ENCODE results near the gene TAS2R9. TPM values are rescaled to one million over a fixed set of nuclear protein-coding genes. Genes with fewer than 3 reads are reported as not detected.
"Not testable (repeated sequence)": the region's sequence is repeated elsewhere in the genome, so short reads cannot be mapped to it uniquely, and the experiment has no call there.

Gene TAS2R9
- total RNA-seq, 2 donors from 2014 or later, result not detected

DNA sequence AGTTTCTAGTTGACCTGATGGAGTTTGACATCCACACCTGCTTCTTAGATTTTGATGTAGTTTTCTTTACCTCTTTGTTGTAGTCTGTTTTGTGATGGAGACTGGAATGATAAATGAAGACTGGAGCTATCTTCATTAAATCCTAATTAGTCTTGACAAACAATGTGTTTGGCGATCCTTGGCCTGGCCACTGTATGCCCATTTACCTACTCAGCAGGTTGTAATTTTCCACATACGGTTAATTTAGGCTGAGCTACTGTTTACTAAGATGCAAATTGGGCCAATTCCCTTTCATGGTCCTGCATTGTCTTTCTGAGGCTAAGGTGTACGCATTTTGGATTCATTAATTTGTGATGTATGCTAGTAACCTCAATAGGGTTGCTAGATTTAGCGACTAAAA is 7.4 kb downstream of the TAS2R9 start, which contains the start of gene TAS2R7:
TSS of gene TAS2R7 (minus strand) at position 41 of the 400 bp plus-strand sequence. CDS start 57 bp downstream, outside the sequence.
- H3K4me1 Mint-ChIP-seq (ENCODE audit: low read depth), result no peaks in the 10 kb centered on the region
- ATAC-seq (replicated peaks in 1 of 2), result no peak
- no peak within 1 kb of the TSS for H3K4me3 Mint-ChIP-seq
- H3K36me3 Mint-ChIP-seq (ENCODE audit: insufficient read depth in 2 of 2), result no peaks in the 10 kb centered on the region
- peaks cover 28% of the 10 kb centered on the region for H3K27me3 Mint-ChIP-seq (ENCODE audit: low read depth)
- no peak for DNase-seq
- H3K9me3 Mint-ChIP-seq, result no peaks in the 10 kb centered on the region
- H3K27ac Mint-ChIP-seq, result no peak within 1 kb of the TSS

DNA sequence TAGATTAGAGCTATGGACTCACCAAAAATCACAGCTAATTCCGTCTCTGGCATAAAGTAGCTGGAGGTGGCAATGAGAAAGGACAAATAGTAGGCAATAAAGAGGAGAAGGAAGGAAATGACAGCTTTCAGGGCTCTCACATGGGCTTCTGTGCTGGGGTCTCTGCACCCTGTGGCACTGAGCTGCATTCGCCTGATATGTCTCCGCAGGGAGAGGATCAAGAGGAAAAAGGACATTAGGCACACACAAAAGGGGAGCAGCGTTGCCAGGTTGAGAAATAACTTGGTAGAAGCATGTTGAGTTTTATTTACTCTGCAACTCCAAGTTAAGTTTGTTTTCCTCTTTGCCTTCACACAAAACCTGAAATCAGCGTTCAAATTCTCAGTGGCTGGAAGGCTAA is 8.2 kb downstream of the TAS2R9 start:
- peaks cover 35% of the 10 kb centered on the region for H3K27me3 Mint-ChIP-seq (ENCODE audit: low read depth)
- ATAC-seq (replicated peaks in 1 of 2) (no peak), DNase-seq (no peak)
- H3K4me3 Mint-ChIP-seq, result no peak overlapping the region
- H3K9me3 Mint-ChIP-seq, result no peaks in the 10 kb centered on the region
- no peaks in the 10 kb centered on the region for H3K36me3 Mint-ChIP-seq (ENCODE audit: insufficient read depth in 2 of 2)
- no peaks in the 10 kb centered on the region for H3K4me1 Mint-ChIP-seq (ENCODE audit: low read depth)
- H3K27ac Mint-ChIP-seq, result no peak overlapping the region

DNA sequence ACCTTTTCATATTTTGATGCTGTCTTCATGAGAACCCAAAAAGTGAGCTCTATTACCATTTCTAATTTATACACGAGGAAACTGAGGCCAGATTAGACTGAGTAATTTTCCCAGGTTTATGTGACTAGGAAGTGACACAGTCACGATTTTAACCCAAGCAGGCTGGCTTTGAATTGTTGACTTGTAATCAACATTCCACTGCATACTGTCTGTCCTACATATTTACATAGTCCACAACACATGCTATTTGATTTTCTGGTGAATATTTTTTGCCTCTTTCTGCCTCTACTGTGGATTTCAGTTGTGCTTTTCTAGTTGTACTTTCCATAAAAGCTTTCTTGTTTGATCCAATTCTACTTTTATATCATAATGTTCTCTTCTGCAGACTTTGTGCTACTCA is 15.7 kb downstream of the TAS2R9 start:
- H3K4me3 Mint-ChIP-seq, result no peak overlapping the region
- ATAC-seq (replicated peaks in 1 of 2) (no peak), DNase-seq (no peak)
- H3K27me3 Mint-ChIP-seq (ENCODE audit: low read depth), result peaks cover 16% of the 10 kb centered on the region
- H3K4me1 Mint-ChIP-seq (ENCODE audit: low read depth), result no peaks in the 10 kb centered on the region
- H3K36me3 Mint-ChIP-seq (ENCODE audit: insufficient read depth in 2 of 2), result no peaks in the 10 kb centered on the region
- no peaks in the 10 kb centered on the region for H3K9me3 Mint-ChIP-seq
- no peak overlapping the region for H3K27ac Mint-ChIP-seq

DNA sequence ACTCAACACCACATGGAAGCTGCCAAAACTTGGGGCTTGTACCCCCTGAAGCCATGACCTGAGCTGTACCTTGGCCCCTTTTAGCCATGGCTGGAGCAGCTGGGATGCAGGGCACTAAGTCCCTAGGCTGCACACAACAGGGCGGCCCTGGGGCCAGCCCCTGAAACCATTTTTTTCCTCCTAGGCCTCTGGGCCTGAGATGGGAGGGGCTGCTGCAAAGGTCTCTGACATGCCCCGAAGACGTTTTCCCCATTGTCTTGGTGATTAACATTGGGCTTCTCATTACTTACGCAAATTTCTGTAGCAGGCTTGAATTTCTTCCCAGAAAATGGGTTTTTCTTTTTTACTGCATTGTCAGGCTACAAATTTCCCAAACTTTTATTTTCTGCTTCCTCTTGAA is 18.2 kb downstream of the TAS2R9 start:
- not testable (repeated sequence) for H3K27ac Mint-ChIP-seq; DNase-seq; H3K4me1 Mint-ChIP-seq (ENCODE audit: low read depth); H3K4me3 Mint-ChIP-seq; ATAC-seq (replicated peaks in 1 of 2); H3K36me3 Mint-ChIP-seq (ENCODE audit: insufficient read depth in 2 of 2); H3K27me3 Mint-ChIP-seq (ENCODE audit: low read depth); H3K9me3 Mint-ChIP-seq

DNA sequence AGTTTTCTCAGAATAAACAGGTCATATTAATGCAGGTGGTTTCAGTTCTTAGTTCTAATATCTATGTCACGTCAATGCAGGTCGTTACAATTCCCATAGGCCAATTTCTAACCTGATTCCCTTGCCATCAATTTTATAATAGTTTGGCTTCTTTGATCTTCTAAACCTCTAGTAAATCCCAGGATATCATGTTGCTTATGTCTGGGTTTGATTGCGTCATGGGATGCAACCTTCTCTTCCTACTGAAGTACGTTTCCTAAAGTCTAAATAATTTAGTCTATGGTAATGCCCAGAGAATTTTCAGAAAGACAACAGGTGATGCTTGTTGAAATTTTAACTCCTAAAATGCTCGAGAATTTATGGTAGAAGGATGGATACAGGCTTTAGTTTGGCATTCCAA is 26.7 kb downstream of the TAS2R9 start:
- Mint-ChIP-seq H3K9me3 (no peaks in the 10 kb centered on the region), H3K27ac (no peak overlapping the region), H3K36me3 (ENCODE audit: insufficient read depth in 2 of 2) (no peaks in the 10 kb centered on the region), H3K4me3 (no peak overlapping the region), H3K27me3 (ENCODE audit: low read depth) (peaks cover 8% of the 10 kb centered on the region), H3K4me1 (ENCODE audit: low read depth) (no peaks in the 10 kb centered on the region)
- no peak for DNase-seq
- no peak for ATAC-seq (replicated peaks in 1 of 2)

DNA sequence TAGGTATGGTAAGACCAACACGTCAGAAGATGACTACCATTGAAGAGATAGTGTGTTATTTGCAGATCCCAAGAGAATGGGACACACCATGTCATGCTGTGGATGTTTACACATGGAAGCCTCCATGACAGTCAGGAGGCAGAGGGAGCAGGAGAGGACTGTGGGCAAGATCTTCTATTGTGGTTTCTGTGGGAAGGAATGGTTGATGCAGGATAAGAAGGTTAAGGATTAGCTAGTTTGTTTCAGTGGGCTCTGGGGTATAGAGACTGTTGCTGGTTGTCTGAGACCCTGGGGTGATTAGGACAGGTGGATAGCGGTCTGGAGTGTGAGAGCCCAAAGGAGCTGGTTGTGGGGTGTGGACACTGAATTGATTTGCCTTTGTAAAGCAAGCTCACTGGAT is 30.9 kb downstream of the TAS2R9 start:
- no peak for ATAC-seq (replicated peaks in 1 of 2)
- Mint-ChIP-seq H3K36me3 (ENCODE audit: insufficient read depth in 2 of 2) (no peaks in the 10 kb centered on the region), H3K27me3 (ENCODE audit: low read depth) (peaks cover 13% of the 10 kb centered on the region), H3K9me3 (no peaks in the 10 kb centered on the region), H3K4me1 (ENCODE audit: low read depth) (no peaks in the 10 kb centered on the region), H3K27ac (no peak overlapping the region), H3K4me3 (no peak overlapping the region)
- DNase-seq, result no peak

DNA sequence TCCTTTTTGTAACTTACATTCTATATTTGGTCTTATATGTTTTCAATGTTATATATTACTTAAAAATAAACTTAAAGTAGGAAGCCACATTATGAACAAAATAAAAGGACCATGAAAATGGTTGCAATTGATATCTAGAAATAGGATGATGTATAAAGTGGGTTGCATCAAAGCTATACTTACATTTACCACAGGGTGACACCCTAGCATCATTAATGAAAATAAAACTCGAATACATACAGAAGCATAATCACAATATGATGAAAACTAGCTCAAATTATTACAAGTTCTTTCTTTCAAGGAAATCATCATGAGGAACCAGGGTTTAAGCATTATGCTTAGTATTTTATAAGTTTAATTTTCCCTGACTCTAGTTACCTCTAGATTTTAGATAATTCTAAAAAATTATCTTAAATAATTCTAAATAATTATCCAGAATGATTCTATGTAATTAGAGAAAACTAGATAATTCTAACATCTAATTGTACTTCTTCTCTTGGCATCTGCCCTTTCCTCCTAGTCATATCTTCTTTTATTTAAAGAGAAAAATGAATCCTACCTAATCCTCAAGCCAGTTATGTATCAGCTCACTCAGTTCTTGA is 38.7 kb downstream of the TAS2R9 start:
- H3K36me3 Mint-ChIP-seq (ENCODE audit: insufficient read depth in 2 of 2), result no peaks in the 10 kb centered on the region
- ATAC-seq (replicated peaks in 1 of 2) (peak in 1 of 2 donors; percentile 53), DNase-seq (no peak)
- no peaks in the 10 kb centered on the region for H3K4me1 Mint-ChIP-seq (ENCODE audit: low read depth)
- H3K9me3 Mint-ChIP-seq, result no peaks in the 10 kb centered on the region
- no peak overlapping the region for H3K27ac Mint-ChIP-seq
- no peak overlapping the region for H3K4me3 Mint-ChIP-seq
- peaks cover 64% of the 10 kb centered on the region for H3K27me3 Mint-ChIP-seq (ENCODE audit: low read depth)

DNA sequence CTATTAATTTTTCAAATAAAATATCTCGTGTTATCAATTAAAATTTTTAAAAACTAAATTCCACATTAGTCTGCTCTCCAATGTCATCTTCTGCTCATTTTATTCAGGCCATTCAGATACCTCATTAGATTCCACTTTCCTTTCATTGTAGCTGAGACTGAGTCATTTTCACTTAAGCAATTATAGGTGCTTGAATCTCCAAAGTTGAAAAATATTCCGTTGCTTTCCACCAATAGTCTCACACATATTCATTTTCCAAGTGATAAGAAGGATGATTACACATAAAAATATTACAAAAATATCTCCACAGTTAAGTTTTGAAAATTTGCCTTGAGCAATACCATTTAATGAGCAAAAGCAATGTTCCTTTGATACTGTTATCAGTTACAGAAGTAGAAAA is 50.3 kb downstream of the TAS2R9 start:
- ATAC-seq (replicated peaks in 1 of 2) (no peak), DNase-seq (no peak)
- Mint-ChIP-seq H3K4me3 (no peak overlapping the region), H3K27ac (no peak overlapping the region), H3K27me3 (ENCODE audit: low read depth) (peaks cover 64% of the 10 kb centered on the region), H3K9me3 (peaks cover 7 to 10% of the 10 kb centered on the region in 2 donors), H3K36me3 (ENCODE audit: insufficient read depth in 2 of 2) (peaks cover 8 to 11% of the 10 kb centered on the region in 2 donors), H3K4me1 (ENCODE audit: low read depth) (no peaks in the 10 kb centered on the region)

Other genes starting within 250 kb of the TAS2R9 start
- gene MAGOHB, start 196.6 kb downstream of the TAS2R9 start, total RNA-seq, result 10 to 100 TPM; 42.7 to 52.5 TPM
- 1 to 10 TPM; 1.6 to 1.8 TPM for gene STYK1, start 136.1 kb downstream of the TAS2R9 start, total RNA-seq
- 100 to 1,000 TPM; 108 to 132 TPM for gene YBX3, start 86.8 kb downstream of the TAS2R9 start, total RNA-seq
- not detected for gene TAS2R7, start 7.5 kb downstream of the TAS2R9 start, total RNA-seq
- gene TAS2R8, start 2.9 kb downstream of the TAS2R9 start, total RNA-seq, result not detected
- under 1 TPM; 0.31 to 0.63 TPM for gene TAS2R10, start 16.2 kb upstream of the TAS2R9 start, total RNA-seq
- gene PRR4, start 39.3 kb upstream of the TAS2R9 start, total RNA-seq, result 1 to 10 TPM; 2.1 to 3.0 TPM
- 10 to 100 TPM; 13.0 to 17.6 TPM for gene PRH1, start 74.1 kb upstream of the TAS2R9 start, total RNA-seq
- under 1 TPM; 0.53 TPM for gene TAS2R13, start 99.4 kb upstream of the TAS2R9 start, total RNA-seq
- gene PRH2, start 119.1 kb upstream of the TAS2R9 start, total RNA-seq, result not detected
- 1 to 10 TPM; 1.2 to 1.9 TPM for gene TAS2R14, start 129.1 kb upstream of the TAS2R9 start, total RNA-seq
- 1 to 10 TPM in 1 of 2 donors, under 1 TPM in 1; 0.90 to 1.2 TPM for gene TAS2R50, start 176.7 kb upstream of the TAS2R9 start, total RNA-seq
- gene TAS2R20, start 188.1 kb upstream of the TAS2R9 start, total RNA-seq, result 1 to 10 TPM; 1.3 to 2.1 TPM
- 1 to 10 TPM; 2.1 to 3.5 TPM for gene TAS2R19, start 212.5 kb upstream of the TAS2R9 start, total RNA-seq
- gene TAS2R31, start 221.2 kb upstream of the TAS2R9 start, total RNA-seq, result 1 to 10 TPM; 1.9 to 2.9 TPM